ENCODE data around the gene B3GNT8. TPM values are rescaled to one million over a fixed set of nuclear protein-coding genes. Genes with fewer than 3 reads are reported as not detected.

The B3GNT8 gene
- total and polyA plus RNA-seq, 2 of the 4 experiments (the other 2 are of a cell fraction): 0.36 TPM

- TF ChIP-seq USF2 (IDR thresholded peaks at IDR 0.05; ENCODE audit: low read depth, low read length): peak; percentile 4; the same call in 1 of the 2 replicates
These were observed 12.5 kb upstream of the B3GNT8 start, which contains the start of gene DMAC2 (continued) for GRCh38 chr19:41439441-41440222.

- no peak overlapping the region for H3K4ac ChIP-seq (ENCODE audit: low read depth, low read length)
- H3K9me3 ChIP-seq (ENCODE audit: control insufficient read depth, insufficient read depth, low read length): no peaks in the 10 kb centered on the region
- intact Hi-C loops (cut with micrococcal nuclease): no loop called here
- no peak overlapping the region for H3K9ac ChIP-seq (ENCODE audit: low read depth, low read length)
- CTCF ChIA-PET: no interaction called here
- H2BK5ac ChIP-seq (ENCODE audit: low read depth, low read length, poor library complexity, severe bottlenecking): no peak overlapping the region
- no peak overlapping the region for H3K4me2 ChIP-seq (ENCODE audit: low read depth, low read length)
- POLR2A ChIA-PET (ENCODE audit: unreplicated experiment): no interaction called here
- H2BK20ac ChIP-seq (ENCODE audit: low read depth, low read length): no peak overlapping the region
- peaks cover 12% of the 10 kb centered on the region for H3K36me3 ChIP-seq (ENCODE audit: control insufficient read depth, insufficient read depth, low read length)
- in situ Hi-C loops (cut with MboI; ENCODE audit: low sequenced_read_pairs): no loop called here
- no peak overlapping the region for H2AK9ac ChIP-seq (replicated peaks; ENCODE audit: low read depth, low read length, poor library complexity)
- no peak overlapping the region for H2BK120ac ChIP-seq (ENCODE audit: low read depth, low read length)
- no peak overlapping the region for H2BK15ac ChIP-seq (ENCODE audit: low read depth, low read length)
- DNase-seq (no peak), ATAC-seq (ENCODE audit: low read depth) (no peak)
- no CpG with 5 or more reads among the region's 7 CpGs for WGBS, 2 experiments (ENCODE audit: extremely low coverage in 2 of 2, insufficient read length in 1 of 2)
- H3K4me3 ChIP-seq (ENCODE audit: insufficient read depth, low read depth, low read length): no peak overlapping the region
- no peak overlapping the region for H2AFZ ChIP-seq (replicated peaks; ENCODE audit: low read length, poor library complexity)
- peaks cover 9 to 21% of the 10 kb centered on the region in 2 experiments for H3K79me1 ChIP-seq (ENCODE audit: low read depth in 1 of 2, low read length in 2 of 2)
- dilution Hi-C loops (cut with HindIII; ENCODE audit: low sequenced_read_pairs, unreplicated experiment): no loop called here
- H2AK5ac ChIP-seq (ENCODE audit: low read depth, low read length): no peak overlapping the region
- H3K14ac ChIP-seq (replicated peaks; ENCODE audit: low read depth, low read length): no peak overlapping the region
- no peak overlapping the region for H3K27ac ChIP-seq (ENCODE audit: insufficient read depth, low read length)
- H3K27me3 ChIP-seq (ENCODE audit: control insufficient read depth, insufficient read depth, low read length): no peaks in the 10 kb centered on the region
- no peak overlapping the region for H4K91ac ChIP-seq (ENCODE audit: insufficient read depth, low read depth, low read length)
- H3K4me1 ChIP-seq (ENCODE audit: control insufficient read depth, insufficient read depth, low read length): no peaks in the 10 kb centered on the region; the same call in 1 of the 2 replicates
- H3K56ac ChIP-seq (ENCODE audit: extremely low read depth, insufficient read depth, low read length): no peak overlapping the region
- no peak overlapping the region for H4K5ac ChIP-seq (ENCODE audit: low read depth, low read length)
- no peak overlapping the region for H4K8ac ChIP-seq (ENCODE audit: low read depth in 2 of 2, low read length in 2 of 2)
- H3K18ac ChIP-seq (ENCODE audit: low read depth, low read length): no peak overlapping the region
- no peaks in the 10 kb centered on the region for H4K20me1 ChIP-seq (ENCODE audit: insufficient read depth, low read length)
- H3K23ac ChIP-seq (ENCODE audit: low read depth, low read length): no peak overlapping the region
- no peaks in the 10 kb centered on the region; the same call in 1 of the 2 replicates for H3K9me1 ChIP-seq (ENCODE audit: insufficient read depth, low read length)
- BruUV-seq (replicated peaks): no TSS peak
- TF ChIP-seq BHLHE40 (IDR thresholded peaks at IDR 0.05; ENCODE audit: low read depth, low read length) (no peak), CEBPB (IDR thresholded peaks at IDR 0.05; ENCODE audit: low read depth, low read length) (no peak), USF2 (IDR thresholded peaks at IDR 0.05; ENCODE audit: low read depth, low read length) (no peak), MXI1 (IDR thresholded peaks at IDR 0.05; ENCODE audit: borderline replicate concordance, low read depth, low read length) (no peak), CHD1 (IDR thresholded peaks at IDR 0.05; ENCODE audit: low read depth, low read length) (no peak), ELK1 (IDR thresholded peaks at IDR 0.05; ENCODE audit: borderline replicate concordance, low read depth, low read length) (no peak), POLR2A (IDR thresholded peaks at IDR 0.05; ENCODE audit: low read depth, low read length) (no peak), CTCF (conservative IDR thresholded peaks at IDR 0.05; ENCODE audit: low read depth, low read length) (no peak), FOS (IDR thresholded peaks at IDR 0.05; ENCODE audit: low read depth, low read length) (no peak), SMC3 (IDR thresholded peaks at IDR 0.05; ENCODE audit: low read depth, low read length) (no peak)
These were observed 10.9 kb upstream of the B3GNT8 start for GRCh38 chr19:41437944-41438574.
